Measurements from ENCODE around the gene GPANK1. TPM values are rescaled to one million over a fixed set of nuclear protein-coding genes. Genes with fewer than 3 reads are reported as not detected.
A peak's percentile ranks its signal among the peaks of the same experiment; 100 is the strongest.

GPANK1 gene
- total RNA-seq, 1 experiment from 2014 or later = 11.5 TPM

- peaks cover 14% of the 10 kb centered on the region for H3K4me1 ChIP-seq (replicated peaks; ENCODE audit: insufficient read depth)
- no peak overlapping the region for H3K4me2 ChIP-seq
- TF ChIP-seq EZH2 (IDR thresholded peaks at IDR 0.05; ENCODE audit: low read depth) (no peak), CTCF (conservative IDR thresholded peaks at IDR 0.05) (no peak)
- H3K9me3 ChIP-seq (ENCODE audit: insufficient read depth, low read depth) = no peaks in the 10 kb centered on the region
- H3K36me3 ChIP-seq (ENCODE audit: low read depth) = no peaks in the 10 kb centered on the region
- no peak overlapping the region for H3K4me3 ChIP-seq
- ChIA-PET CTCF (interaction anchor here (0.6 kb wide), 1 partner anchor 35 kb away, joined by 7 read pairs; no protein-coding TSS in a partner anchor), POLR2A (ENCODE audit: unreplicated experiment) (interaction anchor here (0.6 kb wide), 1 partner anchor 10 kb away, joined by 33 read pairs; no protein-coding TSS in a partner anchor)
- intact Hi-C loops (cut with micrococcal nuclease; ENCODE audit: unreplicated experiment) = no loop called here
- H3K27me3 ChIP-seq (ENCODE audit: insufficient read depth, low read depth) = no peaks in the 10 kb centered on the region
- BruUV-seq (replicated peaks) = no TSS peak
- no peaks in the 10 kb centered on the region for H3F3A ChIP-seq (ENCODE audit: insufficient read depth, low read depth)
- H3K79me2 ChIP-seq (ENCODE audit: low read depth) = peaks cover 18% of the 10 kb centered on the region
- no peaks in the 10 kb centered on the region for H3K9me2 ChIP-seq (ENCODE audit: insufficient read depth)
- H4K20me1 ChIP-seq (ENCODE audit: insufficient read depth) = no peaks in the 10 kb centered on the region
- H3K27ac ChIP-seq = no peak overlapping the region
- no peak overlapping the region for H2AFZ ChIP-seq
- no peak for DNase-seq
Observed at GRCh38 chr6:31705931-31706330, 41.1 kb upstream of the GPANK1 start.

- Histone ChIP-seq H3K4me3 (peak within 1 kb of the TSS; percentile 83), H3K9me2 (ENCODE audit: insufficient read depth) (no peaks in the 10 kb centered on the region), H3K9me3 (ENCODE audit: insufficient read depth, low read depth) (no peaks in the 10 kb centered on the region), H3F3A (ENCODE audit: insufficient read depth, low read depth) (no peaks in the 10 kb centered on the region), H4K20me1 (ENCODE audit: insufficient read depth) (no peaks in the 10 kb centered on the region), H3K4me1 (replicated peaks; ENCODE audit: insufficient read depth) (peaks cover 14% of the 10 kb centered on the region), H3K79me2 (ENCODE audit: low read depth) (peaks cover 25% of the 10 kb centered on the region), H3K36me3 (ENCODE audit: low read depth) (0 out of 2 replicates have a peak, but pooled peaks cover 3% of the 10 kb centered on the region), H3K4me2 (peak within 1 kb of the TSS; percentile 97), H2AFZ (peak within 1 kb of the TSS; percentile 88), H3K27me3 (ENCODE audit: insufficient read depth, low read depth) (no peaks in the 10 kb centered on the region), H3K27ac (peak within 1 kb of the TSS; percentile 77)
- intact Hi-C loops (cut with micrococcal nuclease; ENCODE audit: unreplicated experiment) = loop anchor here (2.0 kb wide), 2 partner anchors 36 to 50 kb away; partner anchors contain the start of gene BAG6
- POLR2A ChIA-PET (ENCODE audit: unreplicated experiment) = interaction anchor here (0.5 to 0.7 kb wide), 4 partner anchors 17 to 487 kb away, joined by 3 to 15 read pairs (median 4); partner anchors contain the start of gene PBX2
- DNase-seq = peak; percentile 93 to 96
- BruUV-seq (replicated peaks) = TSS peak; percentile 49
- TF ChIP-seq CTCF (conservative IDR thresholded peaks at IDR 0.05) = no peak
- TF ChIP-seq EZH2 (IDR thresholded peaks at IDR 0.05; ENCODE audit: low read depth) = no peak
- CTCF ChIA-PET = no interaction called here
Observed at GRCh38 chr6:31702819-31703716, 38.3 kb upstream of the GPANK1 start, which contains the start of gene ABHD16A. ABHD16A (minus strand) TSS chr6:31703324; CDS start chr6:31703281, 43 bp downstream.

- H3K4me2 ChIP-seq = peak overlapping the region; percentile 97
- no peaks in the 10 kb centered on the region for H3F3A ChIP-seq (ENCODE audit: insufficient read depth, low read depth)
- H3K79me2 ChIP-seq (ENCODE audit: low read depth) = peaks cover 25% of the 10 kb centered on the region
- peak overlapping the region; percentile 83 for H3K4me3 ChIP-seq
- H3K4me1 ChIP-seq (replicated peaks; ENCODE audit: insufficient read depth) = peaks cover 14% of the 10 kb centered on the region
- ChIA-PET POLR2A (ENCODE audit: unreplicated experiment) (interaction anchor here (0.5 to 0.7 kb wide), 4 partner anchors 36 to 488 kb away, joined by 4 to 7 read pairs (median 4); partner anchors contain the start of genes HSPA1B and PBX2), CTCF (no interaction called here)
- H3K36me3 ChIP-seq (ENCODE audit: low read depth) = 0 out of 2 replicates have a peak, but pooled peaks cover 3% of the 10 kb centered on the region
- intact Hi-C loops (cut with micrococcal nuclease; ENCODE audit: unreplicated experiment) = loop anchor here (2.0 kb wide), 2 partner anchors 36 to 50 kb away; partner anchors contain the start of gene BAG6
- H4K20me1 ChIP-seq (ENCODE audit: insufficient read depth) = no peaks in the 10 kb centered on the region; the same call in 1 of the 2 replicates
- H3K9me3 ChIP-seq (ENCODE audit: insufficient read depth, low read depth) = no peaks in the 10 kb centered on the region
- no TSS peak for BruUV-seq (replicated peaks)
- H3K27me3 ChIP-seq (ENCODE audit: insufficient read depth, low read depth) = no peaks in the 10 kb centered on the region
- TF ChIP-seq EZH2 (IDR thresholded peaks at IDR 0.05; ENCODE audit: low read depth) = no peak
- TF ChIP-seq CTCF (conservative IDR thresholded peaks at IDR 0.05) = no peak
- no peak for DNase-seq
- H3K9me2 ChIP-seq (ENCODE audit: insufficient read depth) = no peaks in the 10 kb centered on the region
- H2AFZ ChIP-seq = peak overlapping the region; percentile 88
- peak overlapping the region; percentile 77 for H3K27ac ChIP-seq
Observed at GRCh38 chr6:31702405-31702818, 37.6 kb upstream of the GPANK1 start.
